Transverse colon (tissue), 4 donors: Measurements from ENCODE around the gene PTPRS. TPM values are rescaled to one million over a fixed set of nuclear protein-coding genes. Genes with fewer than 3 reads are reported as not detected.

Source experiments
- DNase-seq: peaks from one replicate; pipeline ENCODE4 v3.0.0-alpha.2; 2019
- H3K27ac ChIP-seq, 4 donors: fragments of 200-600 bp; sonication (generic); 2 replicates each; pipeline ENCODE4 v1.5.1; 2016 to 2018; ENCODE audit warnings: inconsistent platforms in 4 of 4
- H3K27me3 ChIP-seq: fragments of 200-600 bp; sonication (generic); 2 replicates; pipeline ENCODE4 v1.5.1; 2017; ENCODE audit warnings: inconsistent platforms
- H3K36me3 ChIP-seq, 4 donors: fragments of 200-600 bp; sonication (generic); 2 replicates each; pipeline ENCODE4 v1.5.1; 2017 to 2019; ENCODE audit warnings: inconsistent platforms in 4 of 4
- H3K4me1 ChIP-seq, 4 donors: fragments of 200-600 bp; sonication (generic); 2 replicates each; pipeline ENCODE4 v1.5.1; 2017 to 2020; ENCODE audit warnings: inconsistent platforms in 4 of 4
- H3K4me3 ChIP-seq, 4 donors: fragments of 200-600 bp; sonication (generic); 1 replicate in 1 of 4; 2 replicates in 3 of 4; pipeline versions ENCODE4 v1.5.1 to v1.6.1; 2017 to 2019; ENCODE audit warnings: inconsistent platforms in 4 of 4
- H3K9me3 ChIP-seq, 2 donors: fragments of 200-600 bp; sonication (generic); 2 replicates each; pipeline ENCODE4 v1.5.1; 2017 to 2019; ENCODE audit warnings: inconsistent platforms in 2 of 2
- EP300 ChIP-seq: sonication (generic); formaldehyde crosslinking; IDR thresholded peaks from one replicate; pipeline ENCODE4 v1.6.1; 2017; ENCODE audit warnings: antibody characterized with exemption, low read depth
- POLR2A ChIP-seq: fragments of 450-650 bp; IDR thresholded peaks from one replicate; pipeline ENCODE4 v1.6.1; 2016; ENCODE audit warnings: antibody characterized with exemption, mild to moderate bottlenecking, moderate library complexity
- POLR2AphosphoS5 ChIP-seq, 3 donors: sonication (generic); formaldehyde crosslinking; IDR thresholded peaks; one replicate each; pipeline ENCODE4 v1.6.1; 2016; ENCODE audit warnings: antibody characterized with exemption in 3 of 3
- WGBS, 2 donors: methylation state at CpG; one replicate each; pipeline ENCODE4 v1.1.5; 2018; ENCODE audit warnings: low coverage in 1 of 2; 5-methylcytosine and 5-hydroxymethylcytosine counted together
- in situ Hi-C, 4 donors: fragments of 200-750 bp; cut with MboI; loops; one replicate each; pipeline versions ENCODE4 v1.15.0 to v1.15.1; 2017; ENCODE audit warnings: low sequenced_read_pairs in 3 of 4, low pct_ligation_motif_present in 1 of 4, low pct_unique_long_range_greater_than_20kb in 1 of 4
- intact Hi-C: fragments of 100-400 bp; cut with DNase I; formaldehyde crosslinking; loops from one replicate; pipeline ENCODE4 v1.15.1; 2023; ENCODE audit warnings: low total_unique reads
- total RNA-seq, 4 donors: library from RNA; depleted of rRNA; stranded (reverse); fragments of >200 nt; gene quantifications; one replicate each; pipeline ENCODE4 v1.1.0, GENCODE V29; 2016
- TF ChIP-seq, protein P1 (sequence below), 5 experiments: fragments of 200-600 bp in 3 of 5; fragments of 450-650 bp in 2 of 5; sonication (generic) in 3 of 5; IDR thresholded peaks; 1 replicate in 2 of 5; 2 replicates in 3 of 5; pipeline ENCODE4 v1.5.1; 2016 to 2017; ENCODE audit warnings: antibody characterized with exemption in 5 of 5, inconsistent platforms in 3 of 5, mild to moderate bottlenecking in 2 of 5, moderate library complexity in 1 of 5

Gene PTPRS
- total RNA-seq, 4 donors from 2014 or later: 38.3 to 91.5 (median 58.5) TPM

DNA sequence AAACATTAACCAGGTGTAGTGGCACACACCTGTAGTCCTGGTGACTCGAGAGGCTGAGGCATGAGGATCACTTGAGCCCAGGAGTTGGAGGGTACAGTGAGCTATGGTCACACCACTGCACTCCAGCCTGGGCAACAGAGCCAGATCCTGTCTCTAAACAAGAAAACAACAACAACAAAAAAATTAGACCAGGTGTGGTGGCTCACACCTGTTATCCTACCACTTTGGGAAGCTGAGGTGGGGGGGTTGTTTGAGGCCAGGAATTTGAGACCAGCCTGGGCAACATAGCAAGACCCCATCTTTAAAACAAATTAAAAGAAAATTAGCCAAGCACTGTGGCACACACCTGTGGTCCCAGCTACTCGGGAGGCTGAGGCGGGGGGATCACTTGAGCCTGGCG, 20.8 kb upstream of the PTPRS start:
- peaks cover 14% of the 10 kb centered on the region for H3K27me3 ChIP-seq
- WGBS, 2 donors: 84 to 86% methylated on average over 2 to 4 of the region's 4 CpGs
- intact Hi-C loops: no loop called here
- H3K36me3 ChIP-seq: no peaks in the 10 kb centered on the region
- DNase-seq: no peak
- in situ Hi-C loops: no loop called here
- no peaks in the 10 kb centered on the region for H3K4me1 ChIP-seq
- H3K4me3 ChIP-seq: no peak overlapping the region
- H3K9me3 ChIP-seq: no peaks in the 10 kb centered on the region
- no peak overlapping the region for H3K27ac ChIP-seq
- TF ChIP-seq EP300 (no peak), POLR2AphosphoS5 (IDR thresholded peaks at IDR 0.05) (no peak), POLR2A (no peak)
- TF ChIP-seq, protein P1, sequence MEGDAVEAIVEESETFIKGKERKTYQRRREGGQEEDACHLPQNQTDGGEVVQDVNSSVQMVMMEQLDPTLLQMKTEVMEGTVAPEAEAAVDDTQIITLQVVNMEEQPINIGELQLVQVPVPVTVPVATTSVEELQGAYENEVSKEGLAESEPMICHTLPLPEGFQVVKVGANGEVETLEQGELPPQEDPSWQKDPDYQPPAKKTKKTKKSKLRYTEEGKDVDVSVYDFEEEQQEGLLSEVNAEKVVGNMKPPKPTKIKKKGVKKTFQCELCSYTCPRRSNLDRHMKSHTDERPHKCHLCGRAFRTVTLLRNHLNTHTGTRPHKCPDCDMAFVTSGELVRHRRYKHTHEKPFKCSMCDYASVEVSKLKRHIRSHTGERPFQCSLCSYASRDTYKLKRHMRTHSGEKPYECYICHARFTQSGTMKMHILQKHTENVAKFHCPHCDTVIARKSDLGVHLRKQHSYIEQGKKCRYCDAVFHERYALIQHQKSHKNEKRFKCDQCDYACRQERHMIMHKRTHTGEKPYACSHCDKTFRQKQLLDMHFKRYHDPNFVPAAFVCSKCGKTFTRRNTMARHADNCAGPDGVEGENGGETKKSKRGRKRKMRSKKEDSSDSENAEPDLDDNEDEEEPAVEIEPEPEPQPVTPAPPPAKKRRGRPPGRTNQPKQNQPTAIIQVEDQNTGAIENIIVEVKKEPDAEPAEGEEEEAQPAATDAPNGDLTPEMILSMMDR (IDR thresholded peaks at IDR 0.05): no peak

DNA sequence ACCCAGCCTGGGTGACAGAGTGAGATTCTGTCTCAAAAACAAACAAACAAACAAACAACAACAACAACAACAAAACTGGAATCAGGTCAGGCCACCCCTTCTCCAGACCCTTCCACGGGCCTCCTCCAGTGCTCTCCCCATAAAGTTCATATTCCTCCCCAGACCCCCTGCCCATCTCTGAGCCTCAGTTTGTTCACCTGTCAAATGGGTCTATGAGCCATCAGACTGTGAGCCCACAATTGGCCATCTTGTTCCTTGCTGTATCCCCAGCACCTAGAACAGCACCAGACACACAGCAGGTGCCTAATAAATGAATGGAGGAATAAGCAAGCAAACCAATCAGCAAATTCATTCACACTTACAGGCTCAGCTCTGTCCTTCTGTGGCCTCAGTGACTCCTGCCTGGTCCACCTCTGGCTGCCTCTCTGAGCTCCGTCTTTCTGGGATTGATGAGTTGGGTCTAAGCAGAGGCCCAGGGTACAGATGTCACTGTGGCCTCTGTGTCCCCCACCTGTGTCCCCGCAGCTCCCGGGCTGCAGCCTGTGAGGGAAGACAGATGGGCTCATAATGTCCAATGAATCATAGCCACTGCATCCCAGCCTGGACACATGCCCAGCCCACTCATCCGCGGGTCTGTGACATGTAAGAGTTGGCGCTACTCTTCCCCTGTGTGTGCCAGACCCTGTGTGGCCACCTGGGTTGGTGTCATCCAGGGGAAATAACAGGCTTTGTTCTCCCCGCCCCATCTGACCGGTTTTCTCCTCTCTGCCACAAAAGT, 19.6 kb upstream of the PTPRS start:
- H3K27me3 ChIP-seq: peaks cover 16% of the 10 kb centered on the region
- H3K4me1 ChIP-seq: no peaks in the 10 kb centered on the region
- no peak for DNase-seq
- H3K27ac ChIP-seq: no peak overlapping the region
- no peaks in the 10 kb centered on the region for H3K9me3 ChIP-seq
- H3K4me3 ChIP-seq: no peak overlapping the region
- H3K36me3 ChIP-seq: no peaks in the 10 kb centered on the region
- TF ChIP-seq, protein P1 (IDR thresholded peaks at IDR 0.05): no peak
- 50% methylated on average over 2 to 9 of the region's 9 CpGs for WGBS, 2 donors
- intact Hi-C loops: no loop called here
- in situ Hi-C loops: no loop called here

DNA sequence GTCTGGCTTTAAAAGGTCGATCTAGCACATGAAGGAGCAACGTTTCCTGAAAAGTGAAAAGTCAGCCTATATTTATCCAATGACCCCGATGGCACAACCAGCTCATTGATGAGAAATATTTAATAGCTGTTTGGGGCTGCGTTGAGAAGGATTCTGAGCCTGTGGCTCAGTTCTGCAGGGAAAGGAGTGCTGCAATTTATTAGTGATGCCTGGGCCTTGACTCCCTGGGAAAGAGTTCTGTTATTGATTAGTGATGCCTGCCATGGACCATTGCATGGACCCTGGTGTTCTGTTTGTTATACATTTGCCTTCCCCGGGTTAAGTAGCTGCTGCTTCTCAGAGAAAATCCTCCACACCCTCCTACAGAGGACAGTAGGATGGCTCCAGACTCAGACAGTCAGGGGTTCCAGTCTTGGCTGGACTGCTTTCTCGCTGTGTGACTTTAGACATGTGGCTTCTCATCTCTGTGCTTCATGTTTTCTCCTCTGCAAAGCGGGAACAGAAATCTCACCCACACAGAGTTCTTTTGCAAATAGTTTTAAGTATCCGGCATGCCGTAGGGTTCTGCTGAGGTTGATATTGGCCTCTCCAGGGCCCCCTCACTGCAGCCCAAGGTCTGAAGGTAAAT, 17.7 kb upstream of the PTPRS start:
- TF ChIP-seq, protein P1 (IDR thresholded peaks at IDR 0.05): no peak
- no peak for TF ChIP-seq EP300
- TF ChIP-seq POLR2AphosphoS5 (IDR thresholded peaks at IDR 0.05): no peak
- no peak for TF ChIP-seq POLR2A
- H3K27ac ChIP-seq: no peak overlapping the region
- no peaks in the 10 kb centered on the region for H3K4me1 ChIP-seq
- 64% methylated on average over 9 of the region's 9 CpGs; no CpG with 5 or more reads in 1 of the 2 donors for WGBS, 2 donors
- H3K36me3 ChIP-seq: no peaks in the 10 kb centered on the region
- intact Hi-C loops (no loop called here), in situ Hi-C loops (no loop called here)
- no peaks in the 10 kb centered on the region for H3K9me3 ChIP-seq
- no peak overlapping the region for H3K4me3 ChIP-seq
- no peak for DNase-seq
- H3K27me3 ChIP-seq: peaks cover 16% of the 10 kb centered on the region

DNA sequence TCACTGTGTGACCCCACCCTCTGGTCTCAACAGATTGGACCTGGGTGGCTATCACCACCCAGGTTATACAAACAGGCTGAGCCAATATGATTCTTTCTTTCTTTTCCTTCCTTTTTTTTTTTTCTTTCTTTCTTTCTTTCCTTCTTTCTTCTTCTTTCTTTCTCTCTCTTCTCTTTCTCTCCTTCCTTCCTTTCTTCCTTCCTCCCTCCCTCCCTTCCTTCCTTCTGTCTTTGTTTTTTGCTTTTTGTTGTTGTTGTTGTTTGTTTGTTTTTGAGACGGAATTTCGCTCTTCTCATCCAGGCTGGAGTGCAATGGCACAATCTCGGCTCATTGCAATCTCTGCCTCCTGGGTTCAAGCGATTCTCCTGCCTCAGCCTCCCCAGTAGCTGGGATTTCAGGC, 17.0 kb upstream of the PTPRS start:
- in situ Hi-C loops: no loop called here
- 68% methylated on average over 4 of the region's 4 CpGs; no CpG with 5 or more reads in 1 of the 2 donors for WGBS, 2 donors
- H3K27ac ChIP-seq: no peak overlapping the region
- H3K9me3 ChIP-seq: no peaks in the 10 kb centered on the region
- no peak overlapping the region for H3K4me3 ChIP-seq
- no peaks in the 10 kb centered on the region for H3K4me1 ChIP-seq
- intact Hi-C loops: no loop called here
- H3K27me3 ChIP-seq: peaks cover 16% of the 10 kb centered on the region
- no peaks in the 10 kb centered on the region for H3K36me3 ChIP-seq
- TF ChIP-seq POLR2AphosphoS5 (IDR thresholded peaks at IDR 0.05) (no peak), POLR2A (no peak), EP300 (no peak)
- TF ChIP-seq, protein P1 (IDR thresholded peaks at IDR 0.05): no peak
- DNase-seq: no peak
